Mucosa of rectum (tissue), 2 donors: ENCODE results near the gene PAX5.

ENCODE experiments used
- H3K27ac ChIP-seq, 2 donors: one replicate each; pipeline ENCODE4 v1.7.0; 2013; ENCODE audit warnings: inconsistent platforms in 2 of 2, low read depth in 2 of 2, low read length in 2 of 2
- H3K27me3 ChIP-seq, 2 donors: one replicate each; pipeline ENCODE4 v1.7.0; 2013; ENCODE audit warnings: low read length in 2 of 2; ENCODE audit not compliant: control insufficient read depth in 2 of 2, insufficient read depth in 2 of 2
- H3K36me3 ChIP-seq, 2 donors: one replicate each; pipeline ENCODE4 v1.7.0; 2013; ENCODE audit warnings: low read length in 2 of 2; ENCODE audit not compliant: control insufficient read depth in 2 of 2, insufficient read depth in 2 of 2
- H3K4me1 ChIP-seq, 2 donors: one replicate each; pipeline ENCODE4 v1.7.0; 2013; ENCODE audit warnings: low read length in 2 of 2, mild to moderate bottlenecking in 1 of 2; ENCODE audit not compliant: control insufficient read depth in 2 of 2, insufficient read depth in 2 of 2
- H3K4me3 ChIP-seq, 2 donors: one replicate each; pipeline ENCODE4 v1.7.0; 2013; ENCODE audit warnings: low read length in 2 of 2
- H3K9ac ChIP-seq, 2 donors: one replicate each; pipeline ENCODE4 v1.7.0; 2013; ENCODE audit warnings: low read length in 2 of 2, low read depth in 1 of 2, mild to moderate bottlenecking in 1 of 2
- H3K9me3 ChIP-seq, 2 donors: one replicate each; pipeline ENCODE4 v1.7.0; 2013; ENCODE audit warnings: low read length in 2 of 2; ENCODE audit not compliant: control insufficient read depth in 2 of 2
- donor health status: healthy.
- donor health status: Normal muscosa, but diverticular disease.

Gene PAX5

GRCh38 chr9:36797471-36798220, 236.4 kb downstream of the PAX5 start:
- Histone ChIP-seq H3K4me1 (no peaks in the 10 kb centered on the region), H3K27ac (no peak overlapping the region), H3K4me3 (no peak overlapping the region), H3K27me3 (peaks cover 2 to 5% of the 10 kb centered on the region in 2 donors), H3K36me3 (no peaks in the 10 kb centered on the region), H3K9ac (no peak overlapping the region), H3K9me3 (peaks cover 0 to 4% of the 10 kb centered on the region in 2 donors)

GRCh38 chr9:36796671-36797419, 237.2 kb downstream of the PAX5 start:
- H3K9me3 ChIP-seq = peaks cover 0 to 4% of the 10 kb centered on the region in 2 donors
- H3K9ac ChIP-seq = no peak overlapping the region
- no peak overlapping the region for H3K27ac ChIP-seq
- H3K4me3 ChIP-seq = no peak overlapping the region
- peaks cover under 1 to 2% of the 10 kb centered on the region in 2 donors for H3K27me3 ChIP-seq
- no peaks in the 10 kb centered on the region for H3K4me1 ChIP-seq
- H3K36me3 ChIP-seq = no peaks in the 10 kb centered on the region

GRCh38 chr9:36794461-36794860, 239.6 kb downstream of the PAX5 start:
- Histone ChIP-seq H3K9me3 (peaks cover 0 to 4% of the 10 kb centered on the region in 2 donors), H3K4me3 (no peak overlapping the region), H3K36me3 (no peaks in the 10 kb centered on the region), H3K27ac (no peak overlapping the region), H3K9ac (no peak overlapping the region), H3K27me3 (no peaks in the 10 kb centered on the region), H3K4me1 (no peaks in the 10 kb centered on the region)

- no peaks in the 10 kb centered on the region for H3K27me3 ChIP-seq
- peaks cover 0 to 4% of the 10 kb centered on the region in 2 donors for H3K9me3 ChIP-seq
- no peaks in the 10 kb centered on the region for H3K36me3 ChIP-seq
- H3K4me3 ChIP-seq = no peak overlapping the region
- no peak overlapping the region for H3K9ac ChIP-seq
- H3K4me1 ChIP-seq = no peaks in the 10 kb centered on the region
- H3K27ac ChIP-seq = no peak overlapping the region
Observed at GRCh38 chr9:36793277-36793676, 240.8 kb downstream of the PAX5 start.

GRCh38 chr9:36791222-36791950, 242.7 kb downstream of the PAX5 start:
- no peaks in the 10 kb centered on the region for H3K27me3 ChIP-seq
- H3K4me3 ChIP-seq = no peak overlapping the region
- H3K9me3 ChIP-seq = peaks cover 0 to 4% of the 10 kb centered on the region in 2 donors
- no peaks in the 10 kb centered on the region for H3K4me1 ChIP-seq
- no peak overlapping the region for H3K27ac ChIP-seq
- no peaks in the 10 kb centered on the region for H3K36me3 ChIP-seq
- H3K9ac ChIP-seq = no peak overlapping the region

GRCh38 chr9:36789886-36790285, 244.2 kb downstream of the PAX5 start:
- Histone ChIP-seq H3K9me3 (peaks cover 0 to 4% of the 10 kb centered on the region in 2 donors), H3K36me3 (no peaks in the 10 kb centered on the region), H3K27ac (no peak overlapping the region), H3K27me3 (no peaks in the 10 kb centered on the region), H3K4me1 (no peaks in the 10 kb centered on the region), H3K4me3 (no peak overlapping the region), H3K9ac (no peak overlapping the region)

- Histone ChIP-seq H3K4me1 (no peaks in the 10 kb centered on the region), H3K27ac (no peak overlapping the region), H3K27me3 (no peaks in the 10 kb centered on the region), H3K36me3 (no peaks in the 10 kb centered on the region), H3K9me3 (peaks cover 0 to 4% of the 10 kb centered on the region in 2 donors), H3K4me3 (no peak overlapping the region), H3K9ac (no peak overlapping the region)
Observed at GRCh38 chr9:36788534-36788933, 245.5 kb downstream of the PAX5 start.

- no peaks in the 10 kb centered on the region for H3K4me1 ChIP-seq
- H3K9ac ChIP-seq = no peak overlapping the region
Observed at GRCh38 chr9:36787709-36788108, 246.4 kb downstream of the PAX5 start.

More at GRCh38 chr9:36787709-36788108, 246.4 kb downstream of the PAX5 start:
- Histone ChIP-seq H3K27ac (no peak overlapping the region), H3K27me3 (peaks cover 0 to 2% of the 10 kb centered on the region in 2 donors), H3K36me3 (no peaks in the 10 kb centered on the region), H3K9me3 (no peaks in the 10 kb centered on the region), H3K4me3 (no peak overlapping the region)
